Measurements from ENCODE around the gene PKNOX2. TPM values are rescaled to one million over a fixed set of nuclear protein-coding genes. Genes with fewer than 3 reads are reported as not detected.

PKNOX2 gene
- total and polyA plus RNA-seq, 10 of the 15 experiments (the other 5 are each of a cell fraction or from before 2014, with no cell fraction given), result not detected

DNA sequence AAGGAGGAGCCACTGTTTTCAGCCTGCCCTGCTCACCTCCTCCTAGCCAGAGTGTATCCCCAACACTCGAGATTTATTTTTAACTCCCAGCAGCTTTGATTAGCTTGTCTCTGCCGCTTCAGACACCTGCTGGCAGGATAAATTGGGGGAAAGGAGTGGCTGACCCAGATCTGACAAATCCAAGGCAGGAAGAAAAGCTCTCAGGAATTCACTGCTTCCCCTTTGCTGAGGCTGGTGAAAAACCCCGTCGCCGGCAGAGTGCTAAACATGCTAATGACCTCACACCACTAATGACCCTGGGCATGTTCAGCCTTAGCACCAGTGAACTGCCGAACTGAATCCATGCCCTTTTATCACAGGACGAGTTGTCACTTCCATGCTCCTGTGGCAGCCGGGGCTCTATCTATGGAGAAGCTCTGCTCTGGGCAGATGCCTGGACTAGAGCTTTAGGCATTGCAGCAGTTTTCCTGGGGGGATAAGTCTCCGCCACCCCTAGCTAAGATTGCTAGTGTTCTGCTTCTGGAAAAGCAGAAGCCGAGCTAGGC, 279.3 kb downstream of the PKNOX2 start (continued):
- TF ChIP-seq TAF1 (IDR thresholded peaks at IDR 0.05; ENCODE audit: borderline replicate concordance, low read depth, low read length), result no peak
- TF ChIP-seq BHLHE40 (IDR thresholded peaks at IDR 0.05; ENCODE audit: borderline replicate concordance in 1 of 2, low read depth in 2 of 2, low read length in 1 of 2), result no peak

DNA sequence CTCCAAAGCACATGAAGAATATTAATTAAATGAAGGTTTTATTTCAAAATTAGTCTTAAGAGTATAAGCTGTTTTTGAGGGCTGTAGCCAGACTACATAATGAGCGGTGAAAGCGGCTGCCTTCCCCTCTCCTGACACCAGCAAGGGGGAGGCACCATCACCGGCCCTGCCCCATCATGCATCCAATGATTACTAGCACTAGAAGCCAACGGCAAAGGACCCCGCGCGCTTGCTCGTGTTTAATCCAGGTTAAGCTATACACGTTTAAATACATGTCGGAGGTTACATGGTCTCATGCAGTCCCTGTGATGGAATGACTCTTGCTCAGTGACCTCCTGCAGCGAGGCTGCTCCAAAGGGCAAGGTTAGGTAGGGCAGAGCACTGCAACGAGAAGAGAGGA, 281.2 kb downstream of the PKNOX2 start:
- FAIRE-seq, result no peak
- no peaks in the 10 kb centered on the region; a peak in 1 of 4 replicates for H3K36me3 ChIP-seq (ENCODE audit: control insufficient read depth in 2 of 2, insufficient read depth in 2 of 2, low read length in 1 of 2)
- CTCF ChIA-PET, result interaction anchor here (9.8 kb wide), 1 partner anchor 15 kb away, joined by 85 read pairs; no protein-coding TSS in a partner anchor
- H4K20me1 ChIP-seq (ENCODE audit: control insufficient read depth, insufficient read depth), result no peaks in the 10 kb centered on the region
- H3K9me3 ChIP-seq (replicated peaks; ENCODE audit: control insufficient read depth, insufficient read depth, low read length), result no peaks in the 10 kb centered on the region
- H3K4me2 ChIP-seq (ENCODE audit: control insufficient read depth, insufficient read depth), result no peak overlapping the region
- H3K27ac ChIP-seq (ENCODE audit: control insufficient read depth, insufficient read depth), result no peak overlapping the region
- in situ Hi-C loops (cut with MboI), result no loop called here
- RAD21 ChIA-PET (ENCODE audit: unreplicated experiment), result no interaction called here
- intact Hi-C loops (cut with micrococcal nuclease; ENCODE audit: unreplicated experiment), result no loop called here
- TF ChIP-seq ATF7 (IDR thresholded peaks at IDR 0.05; ENCODE audit: low read depth) (no peak), TCF12 (IDR thresholded peaks at IDR 0.05; ENCODE audit: low read depth, low read length) (no peak), MXI1 (IDR thresholded peaks at IDR 0.05; ENCODE audit: low read depth, low read length) (no peak), RB1 (IDR thresholded peaks at IDR 0.05; ENCODE audit: borderline replicate concordance) (no peak), HCFC1 (IDR thresholded peaks at IDR 0.05; ENCODE audit: low read length) (no peak), CHD1 (IDR thresholded peaks at IDR 0.05; ENCODE audit: low read depth, low read length) (no peak), ZNF24 (IDR thresholded peaks at IDR 0.05) (no peak), FOS (IDR thresholded peaks at IDR 0.05; ENCODE audit: borderline replicate concordance, extremely low read depth, insufficient read length) (no peak), TCF7 (IDR thresholded peaks at IDR 0.05; ENCODE audit: borderline replicate concordance) (no peak), CHD4 (IDR thresholded peaks at IDR 0.05) (no peak), NFXL1 (IDR thresholded peaks at IDR 0.05; ENCODE audit: borderline replicate concordance) (no peak), NFYA (IDR thresholded peaks at IDR 0.05; ENCODE audit: borderline replicate concordance, low read depth, low read length) (no peak), FOXK2 (IDR thresholded peaks at IDR 0.05) (no peak)
- TF ChIP-seq, protein P1, sequence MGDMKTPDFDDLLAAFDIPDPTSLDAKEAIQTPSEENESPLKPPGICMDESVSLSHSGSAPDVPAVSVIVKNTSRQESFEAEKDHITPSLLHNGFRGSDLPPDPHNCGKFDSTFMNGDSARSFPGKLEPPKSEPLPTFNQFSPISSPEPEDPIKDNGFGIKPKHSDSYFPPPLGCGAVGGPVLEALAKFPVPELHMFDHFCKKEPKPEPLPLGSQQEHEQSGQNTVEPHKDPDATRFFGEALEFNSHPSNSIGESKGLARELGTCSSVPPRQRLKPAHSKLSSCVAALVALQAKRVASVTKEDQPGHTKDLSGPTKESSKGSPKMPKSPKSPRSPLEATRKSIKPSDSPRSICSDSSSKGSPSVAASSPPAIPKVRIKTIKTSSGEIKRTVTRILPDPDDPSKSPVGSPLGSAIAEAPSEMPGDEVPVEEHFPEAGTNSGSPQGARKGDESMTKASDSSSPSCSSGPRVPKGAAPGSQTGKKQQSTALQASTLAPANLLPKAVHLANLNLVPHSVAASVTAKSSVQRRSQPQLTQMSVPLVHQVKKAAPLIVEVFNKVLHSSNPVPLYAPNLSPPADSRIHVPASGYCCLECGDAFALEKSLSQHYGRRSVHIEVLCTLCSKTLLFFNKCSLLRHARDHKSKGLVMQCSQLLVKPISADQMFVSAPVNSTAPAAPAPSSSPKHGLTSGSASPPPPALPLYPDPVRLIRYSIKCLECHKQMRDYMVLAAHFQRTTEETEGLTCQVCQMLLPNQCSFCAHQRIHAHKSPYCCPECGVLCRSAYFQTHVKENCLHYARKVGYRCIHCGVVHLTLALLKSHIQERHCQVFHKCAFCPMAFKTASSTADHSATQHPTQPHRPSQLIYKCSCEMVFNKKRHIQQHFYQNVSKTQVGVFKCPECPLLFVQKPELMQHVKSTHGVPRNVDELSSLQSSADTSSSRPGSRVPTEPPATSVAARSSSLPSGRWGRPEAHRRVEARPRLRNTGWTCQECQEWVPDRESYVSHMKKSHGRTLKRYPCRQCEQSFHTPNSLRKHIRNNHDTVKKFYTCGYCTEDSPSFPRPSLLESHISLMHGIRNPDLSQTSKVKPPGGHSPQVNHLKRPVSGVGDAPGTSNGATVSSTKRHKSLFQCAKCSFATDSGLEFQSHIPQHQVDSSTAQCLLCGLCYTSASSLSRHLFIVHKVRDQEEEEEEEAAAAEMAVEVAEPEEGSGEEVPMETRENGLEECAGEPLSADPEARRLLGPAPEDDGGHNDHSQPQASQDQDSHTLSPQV (IDR thresholded peaks at IDR 0.05), result no peak
- H3K27me3 ChIP-seq (replicated peaks in 1 of 2; ENCODE audit: control insufficient read depth in 2 of 2, insufficient read depth in 2 of 2, low read length in 1 of 2), result no peaks in the 10 kb centered on the region
- no peak overlapping the region for H3K4me3 ChIP-seq
- ATAC-seq, result no peak
- BruUV-seq (replicated peaks), result no TSS peak
- WGBS (ENCODE audit: insufficient coverage, insufficient replicate concordance, low lambda C conversion rate, missing lambda C conversion rate), result 73% methylated on average over 12 of the region's 12 CpGs
- no peaks in the 10 kb centered on the region for H3K79me2 ChIP-seq (ENCODE audit: control insufficient read depth, insufficient read depth, low read length)
- DNase-seq (ENCODE audit: low read depth, low spot score), result no peak
- no peak overlapping the region for H3K9ac ChIP-seq (ENCODE audit: control insufficient read depth, insufficient read depth, low read length)
- no peaks in the 10 kb centered on the region for H3K4me1 ChIP-seq (ENCODE audit: control insufficient read depth, insufficient read depth, low read length)
- SMC1A ChIA-PET (ENCODE audit: uncharacterized antibody, unreplicated experiment), result no interaction called here
- POLR2A ChIA-PET, result no interaction called here
- H2AFZ ChIP-seq (ENCODE audit: control insufficient read depth, low read depth, low read length), result no peak overlapping the region

Data from GM12878 (cell line).